GM21526 (cell line): ENCODE results near the gene USE1.
A peak's percentile ranks its signal among the peaks of the same experiment; 100 is the strongest.
"Not testable (repeated sequence)": the region's sequence is repeated elsewhere in the genome, so short reads cannot be mapped to it uniquely, and the experiment has no call there.

Experiments used
- ATAC-seq: cut with Tn5 transposase; IDR thresholded peaks from one replicate; pipeline ENCODE4 v1.9.1; 2021; ENCODE audit warnings: moderate library complexity; ENCODE audit not compliant: unreplicated experiment, low FRiP score

The USE1 gene

GRCh38 chr19:17215127-17215971 lies at the start of gene USE1:
Gene USE1 (plus strand): TSS chr19:17215357. CDS start chr19:17215406, 49 bp downstream.
- ATAC-seq = peak; percentile 59

GRCh38 chr19:17165715-17166114 lies 49.4 kb upstream of the USE1 start:
- ATAC-seq = no peak

GRCh38 chr19:17170538-17171297 lies 44.4 kb upstream of the USE1 start:
- no peak for ATAC-seq

- no peak for ATAC-seq
Measured at GRCh38 chr19:17171874-17172273, 43.3 kb upstream of the USE1 start.

- no peak for ATAC-seq
Measured at GRCh38 chr19:17172624-17173345, 42.4 kb upstream of the USE1 start.

- ATAC-seq = no peak
Measured at GRCh38 chr19:17178291-17178690, 36.9 kb upstream of the USE1 start.

- no peak for ATAC-seq
Measured at GRCh38 chr19:17180997-17181702, 34.0 kb upstream of the USE1 start.

GRCh38 chr19:17183271-17183761 lies 31.8 kb upstream of the USE1 start:
- ATAC-seq = no peak

GRCh38 chr19:17183858-17184321 lies 31.3 kb upstream of the USE1 start:
- ATAC-seq = no peak

- ATAC-seq = no peak
Measured at GRCh38 chr19:17184371-17184841, 30.8 kb upstream of the USE1 start.

- ATAC-seq = no peak
Measured at GRCh38 chr19:17185590-17185989, 29.6 kb upstream of the USE1 start.

- not testable (repeated sequence) for ATAC-seq
Measured at GRCh38 chr19:17191736-17192135, 23.4 kb upstream of the USE1 start.

GRCh38 chr19:17192751-17193150 lies 22.4 kb upstream of the USE1 start:
- ATAC-seq = no peak

- no peak for ATAC-seq
Measured at GRCh38 chr19:17194608-17195007, 20.5 kb upstream of the USE1 start.

- ATAC-seq = no peak
Measured at GRCh38 chr19:17195106-17195505, 20.1 kb upstream of the USE1 start.

- no peak for ATAC-seq
Measured at GRCh38 chr19:17196610-17197009, 18.5 kb upstream of the USE1 start.

- ATAC-seq = no peak
Measured at GRCh38 chr19:17197666-17198065, 17.5 kb upstream of the USE1 start.

- ATAC-seq = no peak
Measured at GRCh38 chr19:17200408-17201079, 14.6 kb upstream of the USE1 start.

GRCh38 chr19:17202249-17202648 lies 12.9 kb upstream of the USE1 start:
- ATAC-seq = no peak
